K562 (cell line): ENCODE data around the gene TLE7. TPM values are rescaled to one million over a fixed set of nuclear protein-coding genes. Genes with fewer than 3 reads are reported as not detected.
A peak's percentile ranks its signal among the peaks of the same experiment; 100 is the strongest.

Experiments
- AFF1 ChIP-seq, 2 experiments: fragments of 450-650 bp; IDR thresholded peaks; 2 replicates each; pipeline ENCODE4 v1.6.1; 2018; ENCODE audit warnings: mild to moderate bottlenecking in 2 of 2, low read depth in 1 of 2; ENCODE audit not compliant: partially characterized antibody in 2 of 2
- BCLAF1 ChIP-seq, 2 experiments: fragments of 450-650 bp in 1 of 2; IDR thresholded peaks; 2 replicates each; pipeline ENCODE4 v1.6.1; 2011 to 2017; ENCODE audit warnings: low read depth in 2 of 2, antibody characterized with exemption in 1 of 2, borderline replicate concordance in 1 of 2, low read length in 1 of 2, mild to moderate bottlenecking in 1 of 2, mixed read lengths in 1 of 2; ENCODE audit not compliant: control insufficient read depth in 1 of 2
- FOXP4 ChIP-seq: sonication (generic); formaldehyde crosslinking; IDR thresholded peaks from 2 replicates; pipeline ENCODE4 v1.8.0; 2022; ENCODE audit warnings: mild to moderate bottlenecking, missing genetic modification reagents, borderline replicate concordance
- HMG20B ChIP-seq: fragments of 250-450 bp; sonication (Bioruptor Pico); IDR thresholded peaks from 2 replicates; pipeline ENCODE4 v1.5.0; 2021; ENCODE audit warnings: mild to moderate bottlenecking
- NR2C2 ChIP-seq, 2 experiments: fragments of 200-800 bp in 1 of 2; sonication (Bioruptor generic) in 1 of 2; sonication (generic) in 1 of 2; formaldehyde crosslinking in 1 of 2; IDR thresholded peaks; 2 replicates each; pipeline versions ENCODE4 v1.6.1 to v1.8.0; 2016 to 2022; ENCODE audit warnings: mild to moderate bottlenecking in 1 of 2, missing compliant biosample characterization in 1 of 2, missing genetic modification characterization in 1 of 2, missing genetic modification reagents in 1 of 2
- NR3C1 ChIP-seq: sonication (generic); formaldehyde crosslinking; IDR thresholded peaks from 2 replicates; pipeline ENCODE4 v1.8.1; 2022; ENCODE audit warnings: missing genetic modification reagents
- PHB2 ChIP-seq: fragments of 450-650 bp; IDR thresholded peaks from 2 replicates; pipeline ENCODE4 v1.6.1; 2017; ENCODE audit warnings: low read depth
- PTTG1 ChIP-seq: fragments of 450-650 bp; IDR thresholded peaks from 2 replicates; pipeline ENCODE4 v1.6.1; 2016; ENCODE audit warnings: low read depth, mild to moderate bottlenecking, missing genetic modification characterization, missing compliant biosample characterization
- SIN3B ChIP-seq: fragments of 450-650 bp; IDR thresholded peaks from 2 replicates; pipeline ENCODE4 v1.6.1; 2017; ENCODE audit warnings: low read depth, mild to moderate bottlenecking, moderate library complexity
- SREBF1 ChIP-seq: fragments of 150-350 bp; IDR thresholded peaks from 2 replicates; pipeline ENCODE4 v1.6.1; 2014; ENCODE audit warnings: antibody characterized with exemption, low read depth, low read length, borderline replicate concordance
- SUPT5H ChIP-seq: fragments of 450-650 bp; IDR thresholded peaks from 2 replicates; pipeline ENCODE4 v1.6.1; 2016
- TFAP4 ChIP-seq: sonication (generic); formaldehyde crosslinking; IDR thresholded peaks from 2 replicates; pipeline ENCODE4 v1.8.0; 2022; ENCODE audit warnings: missing genetic modification reagents, mild to moderate bottlenecking, moderate library complexity, borderline replicate concordance
- ZNF395 ChIP-seq: fragments of 200-800 bp; sonication (Bioruptor generic); IDR thresholded peaks from 2 replicates; pipeline ENCODE4 v1.6.1; 2017; ENCODE audit warnings: missing genetic modification characterization, missing compliant biosample characterization
- polyA plus RNA-seq, 8 experiments: library from polyadenylated mRNA; depleted of rRNA in 4 of 8; stranded (reverse) in 5 of 8; unstranded in 3 of 8; fragments of >200 nt; fragmentation: Nextera tagmentation in 2 of 8; fragmentation: Illumina TruSeq in 1 of 8; extraction: Ambion mirVana in 2 of 8; extraction: Trizol in 1 of 8; gene quantifications; 2 replicates each; pipeline versions ENCODE4 v1.2.1 to v1.2.3, GENCODE V29; 2011 to 2014; ENCODE audit warnings: inconsistent platforms in 1 of 8, missing spikeins in 1 of 8
- total RNA-seq, 7 experiments: library from RNA; depleted of rRNA in 6 of 7; stranded (reverse); fragments of >200 nt in 6 of 7; fragmentation: Illumina TruSeq in 2 of 7; extraction: Trizol in 2 of 7; gene quantifications; 2 replicates each; pipeline versions ENCODE4 v1.2.1 to v1.2.3, GENCODE V29; 2011 to 2021; ENCODE audit warnings: low replicate concordance in 1 of 7

Gene TLE7
- total and polyA plus RNA-seq, 9 of the 15 experiments (the other 6 are each of a cell fraction or from before 2014, with no cell fraction given): not detected

GRCh38 chr16:71467810-71468209 is 26.0 kb upstream of the TLE7 start (continued):
- TF ChIP-seq BCLAF1 (IDR thresholded peaks at IDR 0.05; ENCODE audit: borderline replicate concordance in 1 of 2, control insufficient read depth in 1 of 2, low read depth in 2 of 2, low read length in 1 of 2): no peak
- peak in 1 of 2 experiments; percentile 99 for TF ChIP-seq AFF1 (IDR thresholded peaks at IDR 0.05; ENCODE audit: low read depth in 1 of 2, partially characterized antibody in 2 of 2)
- TF ChIP-seq FOXP4: peak; percentile 64; the same call in 1 of the 2 replicates
- no peak for TF ChIP-seq SIN3B
- no peak for TF ChIP-seq SUPT5H
- TF ChIP-seq SREBF1: peak; percentile 85; the same call in 1 of the 2 replicates
- TF ChIP-seq PHB2: no peak
- TF ChIP-seq NR2C2 (CRISPR knock-in tag; IDR thresholded peaks at IDR 0.05): peak; percentile 59; the same call in 1 of the 2 replicates
- no peak for TF ChIP-seq NR2C2 (tag; IDR thresholded peaks at IDR 0.05)
- no peak for TF ChIP-seq HMG20B (CRISPR knock-in tag)
- peak; percentile 58 for TF ChIP-seq TFAP4 (CRISPR knock-in tag)
- peak; percentile 96 for TF ChIP-seq ZNF395 (CRISPR knock-in tag)
- TF ChIP-seq PTTG1 (tag): 0 out of 2 replicates have a peak, but pooled peaks have one; percentile 43
- peak; percentile 88 for TF ChIP-seq NR3C1 (CRISPR knock-in tag)
